Measurements from ENCODE around the gene ABRAXAS1. TPM values are rescaled to one million over a fixed set of nuclear protein-coding genes. Genes with fewer than 3 reads are reported as not detected.

Gene ABRAXAS1
- polyA plus RNA-seq, 1 of the 3 experiments (the other 2 are of a cell fraction), result 4.9 TPM

DNA sequence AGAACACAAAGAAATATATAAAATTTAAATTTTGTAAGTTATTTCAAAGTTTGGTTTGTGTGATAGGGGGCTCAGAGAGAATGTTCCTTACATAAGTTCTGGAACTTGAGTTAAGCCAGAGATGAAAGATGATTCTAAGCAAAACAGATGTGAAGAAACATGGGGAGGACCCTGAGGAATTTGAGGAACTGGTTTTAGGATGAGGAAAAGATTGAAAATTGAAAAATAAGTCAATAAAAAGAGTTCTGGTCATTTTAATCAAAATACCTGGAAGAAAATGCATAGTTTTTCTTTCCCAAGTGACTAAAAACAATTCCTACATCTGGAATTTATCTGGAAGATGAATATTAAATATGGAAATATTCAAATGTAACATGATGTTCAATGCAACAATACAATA lies 66.7 kb downstream of the ABRAXAS1 start (continued):
- TF ChIP-seq, protein P1, sequence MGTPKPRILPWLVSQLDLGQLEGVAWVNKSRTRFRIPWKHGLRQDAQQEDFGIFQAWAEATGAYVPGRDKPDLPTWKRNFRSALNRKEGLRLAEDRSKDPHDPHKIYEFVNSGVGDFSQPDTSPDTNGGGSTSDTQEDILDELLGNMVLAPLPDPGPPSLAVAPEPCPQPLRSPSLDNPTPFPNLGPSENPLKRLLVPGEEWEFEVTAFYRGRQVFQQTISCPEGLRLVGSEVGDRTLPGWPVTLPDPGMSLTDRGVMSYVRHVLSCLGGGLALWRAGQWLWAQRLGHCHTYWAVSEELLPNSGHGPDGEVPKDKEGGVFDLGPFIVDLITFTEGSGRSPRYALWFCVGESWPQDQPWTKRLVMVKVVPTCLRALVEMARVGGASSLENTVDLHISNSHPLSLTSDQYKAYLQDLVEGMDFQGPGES (IDR thresholded peaks at IDR 0.05; ENCODE audit: low read depth, low read length), result no peak
- TF ChIP-seq, protein P2, sequence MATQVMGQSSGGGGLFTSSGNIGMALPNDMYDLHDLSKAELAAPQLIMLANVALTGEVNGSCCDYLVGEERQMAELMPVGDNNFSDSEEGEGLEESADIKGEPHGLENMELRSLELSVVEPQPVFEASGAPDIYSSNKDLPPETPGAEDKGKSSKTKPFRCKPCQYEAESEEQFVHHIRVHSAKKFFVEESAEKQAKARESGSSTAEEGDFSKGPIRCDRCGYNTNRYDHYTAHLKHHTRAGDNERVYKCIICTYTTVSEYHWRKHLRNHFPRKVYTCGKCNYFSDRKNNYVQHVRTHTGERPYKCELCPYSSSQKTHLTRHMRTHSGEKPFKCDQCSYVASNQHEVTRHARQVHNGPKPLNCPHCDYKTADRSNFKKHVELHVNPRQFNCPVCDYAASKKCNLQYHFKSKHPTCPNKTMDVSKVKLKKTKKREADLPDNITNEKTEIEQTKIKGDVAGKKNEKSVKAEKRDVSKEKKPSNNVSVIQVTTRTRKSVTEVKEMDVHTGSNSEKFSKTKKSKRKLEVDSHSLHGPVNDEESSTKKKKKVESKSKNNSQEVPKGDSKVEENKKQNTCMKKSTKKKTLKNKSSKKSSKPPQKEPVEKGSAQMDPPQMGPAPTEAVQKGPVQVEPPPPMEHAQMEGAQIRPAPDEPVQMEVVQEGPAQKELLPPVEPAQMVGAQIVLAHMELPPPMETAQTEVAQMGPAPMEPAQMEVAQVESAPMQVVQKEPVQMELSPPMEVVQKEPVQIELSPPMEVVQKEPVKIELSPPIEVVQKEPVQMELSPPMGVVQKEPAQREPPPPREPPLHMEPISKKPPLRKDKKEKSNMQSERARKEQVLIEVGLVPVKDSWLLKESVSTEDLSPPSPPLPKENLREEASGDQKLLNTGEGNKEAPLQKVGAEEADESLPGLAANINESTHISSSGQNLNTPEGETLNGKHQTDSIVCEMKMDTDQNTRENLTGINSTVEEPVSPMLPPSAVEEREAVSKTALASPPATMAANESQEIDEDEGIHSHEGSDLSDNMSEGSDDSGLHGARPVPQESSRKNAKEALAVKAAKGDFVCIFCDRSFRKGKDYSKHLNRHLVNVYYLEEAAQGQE (IDR thresholded peaks at IDR 0.05; ENCODE audit: low read depth, low read length), result no peak

DNA sequence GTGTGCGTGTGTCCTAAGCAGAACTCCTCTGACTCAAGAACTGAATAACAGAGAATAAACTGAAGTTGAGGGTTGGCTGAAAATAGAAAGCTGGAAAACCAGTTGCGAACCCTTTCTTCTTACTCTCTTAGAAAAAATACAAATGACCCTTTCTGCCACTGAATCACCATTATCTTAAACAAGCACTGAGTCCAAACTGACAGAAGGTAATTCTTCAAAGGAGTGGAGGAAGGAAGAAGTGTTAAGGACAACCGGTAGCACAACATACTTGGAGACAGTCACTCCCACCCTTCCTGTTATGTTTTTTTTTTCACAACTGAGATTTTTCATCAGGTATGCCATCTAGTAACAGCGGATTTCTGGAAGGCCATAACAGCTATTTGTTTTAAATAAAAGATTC lies 67.3 kb downstream of the ABRAXAS1 start:
- H3K4me3 ChIP-seq (ENCODE audit: low read depth in 2 of 2, low read length in 1 of 2), result no peak overlapping the region
- H3K4me1 ChIP-seq (ENCODE audit: control insufficient read depth in 1 of 2, insufficient read depth in 2 of 2, low read depth in 1 of 2, low read length in 1 of 2), result no peaks in the 10 kb centered on the region
- WGBS (ENCODE audit: low lambda C conversion rate), result 93% methylated on average over 4 of the region's 4 CpGs
- DNase-seq, result no peak
- no peaks in the 10 kb centered on the region for H3K9me2 ChIP-seq
- no peak overlapping the region for H3K4me2 ChIP-seq
- no peak overlapping the region for H2AFZ ChIP-seq (ENCODE audit: low read depth)
- CTCF ChIA-PET, result no interaction called here
- H3K36me3 ChIP-seq (replicated peaks in 1 of 2; ENCODE audit: control insufficient read depth in 1 of 2, insufficient read depth in 2 of 2, low read length in 1 of 2), result peaks cover 18 to 24% of the 10 kb centered on the region in 2 experiments
- H3K27ac ChIP-seq (ENCODE audit: low read depth in 2 of 2, low read length in 1 of 2), result no peak overlapping the region
- TF ChIP-seq, protein P3, sequence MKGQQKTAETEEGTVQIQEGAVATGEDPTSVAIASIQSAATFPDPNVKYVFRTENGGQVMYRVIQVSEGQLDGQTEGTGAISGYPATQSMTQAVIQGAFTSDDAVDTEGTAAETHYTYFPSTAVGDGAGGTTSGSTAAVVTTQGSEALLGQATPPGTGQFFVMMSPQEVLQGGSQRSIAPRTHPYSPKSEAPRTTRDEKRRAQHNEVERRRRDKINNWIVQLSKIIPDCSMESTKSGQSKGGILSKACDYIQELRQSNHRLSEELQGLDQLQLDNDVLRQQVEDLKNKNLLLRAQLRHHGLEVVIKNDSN (IDR thresholded peaks at IDR 0.05; ENCODE audit: borderline replicate concordance, low read depth), result no peak
- TF ChIP-seq RXRA (IDR thresholded peaks at IDR 0.05; ENCODE audit: borderline replicate concordance, low read depth), result no peak
- TF ChIP-seq CHD2 (IDR thresholded peaks at IDR 0.05; ENCODE audit: low read length, partially characterized antibody), result no peak
- TF ChIP-seq, protein P4, sequence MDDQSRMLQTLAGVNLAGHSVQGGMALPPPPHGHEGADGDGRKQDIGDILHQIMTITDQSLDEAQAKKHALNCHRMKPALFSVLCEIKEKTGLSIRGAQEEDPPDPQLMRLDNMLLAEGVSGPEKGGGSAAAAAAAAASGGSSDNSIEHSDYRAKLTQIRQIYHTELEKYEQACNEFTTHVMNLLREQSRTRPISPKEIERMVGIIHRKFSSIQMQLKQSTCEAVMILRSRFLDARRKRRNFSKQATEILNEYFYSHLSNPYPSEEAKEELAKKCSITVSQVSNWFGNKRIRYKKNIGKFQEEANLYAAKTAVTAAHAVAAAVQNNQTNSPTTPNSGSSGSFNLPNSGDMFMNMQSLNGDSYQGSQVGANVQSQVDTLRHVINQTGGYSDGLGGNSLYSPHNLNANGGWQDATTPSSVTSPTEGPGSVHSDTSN (IDR thresholded peaks at IDR 0.05), result no peak
- TF ChIP-seq ELF1 (IDR thresholded peaks at IDR 0.05), result no peak
- TF ChIP-seq RCOR1 (IDR thresholded peaks at IDR 0.05; ENCODE audit: low read length), result no peak
- TF ChIP-seq, protein P5, sequence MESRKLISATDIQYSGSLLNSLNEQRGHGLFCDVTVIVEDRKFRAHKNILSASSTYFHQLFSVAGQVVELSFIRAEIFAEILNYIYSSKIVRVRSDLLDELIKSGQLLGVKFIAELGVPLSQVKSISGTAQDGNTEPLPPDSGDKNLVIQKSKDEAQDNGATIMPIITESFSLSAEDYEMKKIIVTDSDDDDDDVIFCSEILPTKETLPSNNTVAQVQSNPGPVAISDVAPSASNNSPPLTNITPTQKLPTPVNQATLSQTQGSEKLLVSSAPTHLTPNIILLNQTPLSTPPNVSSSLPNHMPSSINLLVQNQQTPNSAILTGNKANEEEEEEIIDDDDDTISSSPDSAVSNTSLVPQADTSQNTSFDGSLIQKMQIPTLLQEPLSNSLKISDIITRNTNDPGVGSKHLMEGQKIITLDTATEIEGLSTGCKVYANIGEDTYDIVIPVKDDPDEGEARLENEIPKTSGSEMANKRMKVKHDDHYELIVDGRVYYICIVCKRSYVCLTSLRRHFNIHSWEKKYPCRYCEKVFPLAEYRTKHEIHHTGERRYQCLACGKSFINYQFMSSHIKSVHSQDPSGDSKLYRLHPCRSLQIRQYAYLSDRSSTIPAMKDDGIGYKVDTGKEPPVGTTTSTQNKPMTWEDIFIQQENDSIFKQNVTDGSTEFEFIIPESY (IDR thresholded peaks at IDR 0.05; ENCODE audit: borderline replicate concordance, low read depth), result no peak
- no peak for TF ChIP-seq MXI1 (IDR thresholded peaks at IDR 0.05; ENCODE audit: low read depth, low read length)
- no peak for TF ChIP-seq TCF12 (IDR thresholded peaks at IDR 0.05)
- TF ChIP-seq, protein P6, sequence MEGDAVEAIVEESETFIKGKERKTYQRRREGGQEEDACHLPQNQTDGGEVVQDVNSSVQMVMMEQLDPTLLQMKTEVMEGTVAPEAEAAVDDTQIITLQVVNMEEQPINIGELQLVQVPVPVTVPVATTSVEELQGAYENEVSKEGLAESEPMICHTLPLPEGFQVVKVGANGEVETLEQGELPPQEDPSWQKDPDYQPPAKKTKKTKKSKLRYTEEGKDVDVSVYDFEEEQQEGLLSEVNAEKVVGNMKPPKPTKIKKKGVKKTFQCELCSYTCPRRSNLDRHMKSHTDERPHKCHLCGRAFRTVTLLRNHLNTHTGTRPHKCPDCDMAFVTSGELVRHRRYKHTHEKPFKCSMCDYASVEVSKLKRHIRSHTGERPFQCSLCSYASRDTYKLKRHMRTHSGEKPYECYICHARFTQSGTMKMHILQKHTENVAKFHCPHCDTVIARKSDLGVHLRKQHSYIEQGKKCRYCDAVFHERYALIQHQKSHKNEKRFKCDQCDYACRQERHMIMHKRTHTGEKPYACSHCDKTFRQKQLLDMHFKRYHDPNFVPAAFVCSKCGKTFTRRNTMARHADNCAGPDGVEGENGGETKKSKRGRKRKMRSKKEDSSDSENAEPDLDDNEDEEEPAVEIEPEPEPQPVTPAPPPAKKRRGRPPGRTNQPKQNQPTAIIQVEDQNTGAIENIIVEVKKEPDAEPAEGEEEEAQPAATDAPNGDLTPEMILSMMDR (IDR thresholded peaks at IDR 0.05), result no peak
- TF ChIP-seq GABPA (IDR thresholded peaks at IDR 0.05; ENCODE audit: low read depth), result no peak
- no peak for TF ChIP-seq SIN3A (IDR thresholded peaks at IDR 0.05; ENCODE audit: borderline replicate concordance, low read depth, low read length)
- no peak for TF ChIP-seq MEF2A (IDR thresholded peaks at IDR 0.05; ENCODE audit: borderline replicate concordance, low read depth)
- TF ChIP-seq RFX5 (IDR thresholded peaks at IDR 0.05; ENCODE audit: low read length), result no peak
- H3K27me3 ChIP-seq (ENCODE audit: insufficient read depth), result no peaks in the 10 kb centered on the region
- POLR2A ChIA-PET, result no interaction called here
- no peak overlapping the region for H3K9ac ChIP-seq
- H4K20me1 ChIP-seq (ENCODE audit: insufficient read depth), result no peaks in the 10 kb centered on the region
- no peaks in the 10 kb centered on the region for H3K9me3 ChIP-seq
- peaks cover 2% of the 10 kb centered on the region for H3F3A ChIP-seq (replicated peaks; ENCODE audit: insufficient read depth)
- no peaks in the 10 kb centered on the region for H3K79me2 ChIP-seq (ENCODE audit: insufficient read depth)

Data from SK-N-SH (cell line).